ENCODE measurements around the gene MED27. TPM values are rescaled to one million over a fixed set of nuclear protein-coding genes. Genes with fewer than 3 reads are reported as not detected.

MED27 gene
- total and polyA plus RNA-seq, 2 of the 8 experiments (the other 6 are each of a cell fraction or from before 2014, with no cell fraction given), result 29.9 to 56.5 TPM

GRCh38 chr9:132016456-132016855 is 63.2 kb downstream of the MED27 start:
- peaks cover 0 to 14% of the 10 kb centered on the region in 2 experiments; a peak in 2 of 4 replicates for H3K79me2 ChIP-seq (ENCODE audit: control insufficient read depth in 1 of 2, insufficient read depth in 2 of 2, low read length in 2 of 2)
- peaks cover 0 to 10% (median 6%) of the 10 kb centered on the region in 4 experiments; a peak in 6 of 7 replicates for H3K4me1 ChIP-seq (replicated peaks in 1 of 4; ENCODE audit: control insufficient read depth in 3 of 4, insufficient read depth in 4 of 4, low read length in 3 of 4)
- no peak overlapping the region for H3K56ac ChIP-seq (replicated peaks; ENCODE audit: insufficient read length, low read depth, low read length)
- H2BK15ac ChIP-seq (ENCODE audit: low read length), result no peak overlapping the region
- H2AK5ac ChIP-seq (ENCODE audit: low read depth, low read length), result no peak overlapping the region
- peaks cover 4% of the 10 kb centered on the region for H3K79me1 ChIP-seq (ENCODE audit: low read depth, low read length)
- no peak overlapping the region for H3K14ac ChIP-seq (ENCODE audit: insufficient read length)
- CTCF ChIA-PET (ENCODE audit: partially characterized antibody), result interaction anchor here (1.1 to 2.2 kb wide), 3 partner anchors 11 to 55 kb away, joined by 3 to 5 read pairs (median 4); no protein-coding TSS in a partner anchor
- DNase-seq (ENCODE audit: low read depth in 1 of 2, low spot score in 2 of 2) (no peak), FAIRE-seq (no peak)
- no peaks in the 10 kb centered on the region for H3K23me2 ChIP-seq (ENCODE audit: low read depth, low read length)
- no peak overlapping the region for H2BK5ac ChIP-seq (ENCODE audit: low read depth, low read length)
- no peak overlapping the region for H3K9ac ChIP-seq (replicated peaks in 1 of 4; ENCODE audit: extremely low read depth in 1 of 4, low read depth in 3 of 4, low read length in 3 of 4)
- H3K23ac ChIP-seq (ENCODE audit: insufficient read length), result no peak overlapping the region
- no peak for TF ChIP-seq EP300 (IDR thresholded peaks at IDR 0.05; ENCODE audit: borderline replicate concordance in 1 of 2, low read depth in 2 of 2, low read length in 2 of 2)
- TF ChIP-seq PHF8 (conservative IDR thresholded peaks at IDR 0.05; ENCODE audit: low read depth, low read length), result no peak
- no peak for TF ChIP-seq POU5F1 (IDR thresholded peaks at IDR 0.05; ENCODE audit: low read depth, low read length)
- no peak for TF ChIP-seq GTF2F1 (IDR thresholded peaks at IDR 0.05; ENCODE audit: borderline replicate concordance, low read depth, low read length)
- H4K20me1 ChIP-seq (replicated peaks in 1 of 2; ENCODE audit: control insufficient read depth in 1 of 2, insufficient read depth in 2 of 2, low read length in 2 of 2), result peaks cover 4 to 9% of the 10 kb centered on the region in 2 experiments
- POLR2A ChIA-PET (ENCODE audit: partially characterized antibody), result no interaction called here
- no peak overlapping the region for H3K18ac ChIP-seq (ENCODE audit: extremely low read depth, low read length)
- no peaks in the 10 kb centered on the region for H3K27me3 ChIP-seq (replicated peaks in 1 of 4; ENCODE audit: control insufficient read depth in 3 of 4, extremely low read depth in 1 of 4, insufficient read depth in 3 of 4, low read length in 3 of 4)
- H4K5ac ChIP-seq (ENCODE audit: insufficient read length, low read depth, low read length), result no peak overlapping the region
- H2BK12ac ChIP-seq (ENCODE audit: low read depth, low read length), result no peak overlapping the region
- 86% methylated on average over 3 of the region's 3 CpGs; no CpG with 5 or more reads in 1 of the 2 experiments for WGBS, 2 experiments (ENCODE audit: extremely low coverage in 1 of 2, insufficient coverage in 1 of 2, insufficient read length in 1 of 2, insufficient replicate concordance in 2 of 2, low coverage in 1 of 2, low lambda C conversion rate in 2 of 2, missing lambda C conversion rate in 1 of 2)
- no peak overlapping the region for H2BK20ac ChIP-seq (ENCODE audit: low read length)
- H2AFZ ChIP-seq (ENCODE audit: low read length), result no peak overlapping the region
- H2BK120ac ChIP-seq (replicated peaks; ENCODE audit: low read depth, low read length), result no peak overlapping the region
- H3K9me3 ChIP-seq (ENCODE audit: insufficient read depth in 2 of 2, low read depth in 1 of 2, low read length in 1 of 2), result no peaks in the 10 kb centered on the region
- no peak overlapping the region for H3K4me2 ChIP-seq (ENCODE audit: insufficient read depth in 1 of 2, low read depth in 2 of 2, low read length in 2 of 2)
- H3K4me3 ChIP-seq (ENCODE audit: extremely low read depth in 1 of 4, insufficient read depth in 2 of 4, low read depth in 3 of 4, low read length in 4 of 4), result no peak overlapping the region
- no peaks in the 10 kb centered on the region for H3K36me3 ChIP-seq (ENCODE audit: control insufficient read depth in 2 of 4, insufficient read depth in 4 of 4, low read length in 3 of 4)
- H3K27ac ChIP-seq (ENCODE audit: low read depth, low read length), result no peak overlapping the region
- no peak overlapping the region for H3K4ac ChIP-seq (replicated peaks; ENCODE audit: insufficient read length, low read depth, low read length)
- no peak overlapping the region for H4K8ac ChIP-seq (ENCODE audit: extremely low read depth, insufficient read depth, low read length)
- H4K91ac ChIP-seq (replicated peaks; ENCODE audit: insufficient read length, low read length), result no peak overlapping the region
